B cell (primary cell): Measurements from ENCODE around the gene ESYT2.

Experiments
- CTCF ChIP-seq: fragments of 200-600 bp; IDR thresholded peaks from one replicate; pipeline ENCODE4 v1.8.0; 2022; ENCODE audit warnings: antibody characterized with exemption, mild to moderate bottlenecking
- EZH2 ChIP-seq: IDR thresholded peaks from 2 replicates; pipeline ENCODE4 v1.6.1; 2012; ENCODE audit warnings: borderline replicate concordance, low read depth, mild to moderate bottlenecking, moderate library complexity, low read length; ENCODE audit not compliant: insufficient read depth, poor library complexity, severe bottlenecking

- TF ChIP-seq CTCF = no peak
- TF ChIP-seq EZH2 = no peak
Observed at GRCh38 chr7:158829021-158829341, 328 bp downstream of the ESYT2 start.
